ENCODE results near the gene GUCY2D.

GUCY2D gene

GRCh38 chr17:7982666-7983065, 19.7 kb upstream of the GUCY2D start:
- no peak for TF ChIP-seq CTCF (IDR thresholded peaks at IDR 0.05)
- Histone ChIP-seq H3K27me3 (ENCODE audit: control insufficient read depth, insufficient read depth, low read length) (no peaks in the 10 kb centered on the region), H3K36me3 (ENCODE audit: control insufficient read depth, insufficient read depth, low read length) (no peaks in the 10 kb centered on the region), H3K9me3 (ENCODE audit: control insufficient read depth, low read length) (no peaks in the 10 kb centered on the region), H3K79me2 (no peaks in the 10 kb centered on the region), H3K4me2 (ENCODE audit: low read length) (no peak overlapping the region), H3K27ac (no peak overlapping the region), H2AFZ (no peak overlapping the region), H3K9ac (no peak overlapping the region), H3K4me3 (ENCODE audit: low read depth, low read length) (no peak overlapping the region), H3K4me1 (no peaks in the 10 kb centered on the region)

GRCh38 chr17:7984904-7985303, 17.5 kb upstream of the GUCY2D start:
- TF ChIP-seq CTCF (IDR thresholded peaks at IDR 0.05): no peak
- Histone ChIP-seq H3K4me1 (no peaks in the 10 kb centered on the region), H3K9me3 (ENCODE audit: control insufficient read depth, low read length) (no peaks in the 10 kb centered on the region), H3K27me3 (ENCODE audit: control insufficient read depth, insufficient read depth, low read length) (no peaks in the 10 kb centered on the region), H3K9ac (no peak overlapping the region), H3K4me2 (ENCODE audit: low read length) (no peak overlapping the region), H3K4me3 (ENCODE audit: low read depth, low read length) (no peak overlapping the region), H2AFZ (no peak overlapping the region), H3K27ac (no peak overlapping the region), H3K79me2 (no peaks in the 10 kb centered on the region), H3K36me3 (ENCODE audit: control insufficient read depth, insufficient read depth, low read length) (no peaks in the 10 kb centered on the region)

GRCh38 chr17:7987112-7987893, 15.1 kb upstream of the GUCY2D start:
- Histone ChIP-seq H3K79me2 (no peaks in the 10 kb centered on the region), H3K4me3 (ENCODE audit: low read depth, low read length) (no peak overlapping the region), H3K4me2 (ENCODE audit: low read length) (no peak overlapping the region), H3K9ac (no peak overlapping the region), H3K36me3 (ENCODE audit: control insufficient read depth, insufficient read depth, low read length) (no peaks in the 10 kb centered on the region), H3K27ac (no peak overlapping the region), H3K27me3 (ENCODE audit: control insufficient read depth, insufficient read depth, low read length) (no peaks in the 10 kb centered on the region), H2AFZ (no peak overlapping the region), H3K9me3 (ENCODE audit: control insufficient read depth, low read length) (no peaks in the 10 kb centered on the region), H3K4me1 (no peaks in the 10 kb centered on the region)
- no peak for TF ChIP-seq CTCF (IDR thresholded peaks at IDR 0.05)

GRCh38 chr17:7988750-7989178, 13.7 kb upstream of the GUCY2D start:
- Histone ChIP-seq H3K4me1 (no peaks in the 10 kb centered on the region), H3K36me3 (ENCODE audit: control insufficient read depth, insufficient read depth, low read length) (no peaks in the 10 kb centered on the region), H3K27ac (no peak overlapping the region), H3K27me3 (ENCODE audit: control insufficient read depth, insufficient read depth, low read length) (no peaks in the 10 kb centered on the region), H3K9ac (no peak overlapping the region), H3K9me3 (ENCODE audit: control insufficient read depth, low read length) (no peaks in the 10 kb centered on the region), H3K4me3 (ENCODE audit: low read depth, low read length) (no peak overlapping the region), H2AFZ (no peak overlapping the region), H3K79me2 (no peaks in the 10 kb centered on the region), H3K4me2 (ENCODE audit: low read length) (no peak overlapping the region)
- TF ChIP-seq CTCF (IDR thresholded peaks at IDR 0.05): peak; percentile 74

Measured in parathyroid adenoma (tissue), 2 donors.